Measurements from ENCODE around the gene KIAA0232.
A peak's percentile ranks its signal among the peaks of the same experiment; 100 is the strongest.

Gene KIAA0232

DNA sequence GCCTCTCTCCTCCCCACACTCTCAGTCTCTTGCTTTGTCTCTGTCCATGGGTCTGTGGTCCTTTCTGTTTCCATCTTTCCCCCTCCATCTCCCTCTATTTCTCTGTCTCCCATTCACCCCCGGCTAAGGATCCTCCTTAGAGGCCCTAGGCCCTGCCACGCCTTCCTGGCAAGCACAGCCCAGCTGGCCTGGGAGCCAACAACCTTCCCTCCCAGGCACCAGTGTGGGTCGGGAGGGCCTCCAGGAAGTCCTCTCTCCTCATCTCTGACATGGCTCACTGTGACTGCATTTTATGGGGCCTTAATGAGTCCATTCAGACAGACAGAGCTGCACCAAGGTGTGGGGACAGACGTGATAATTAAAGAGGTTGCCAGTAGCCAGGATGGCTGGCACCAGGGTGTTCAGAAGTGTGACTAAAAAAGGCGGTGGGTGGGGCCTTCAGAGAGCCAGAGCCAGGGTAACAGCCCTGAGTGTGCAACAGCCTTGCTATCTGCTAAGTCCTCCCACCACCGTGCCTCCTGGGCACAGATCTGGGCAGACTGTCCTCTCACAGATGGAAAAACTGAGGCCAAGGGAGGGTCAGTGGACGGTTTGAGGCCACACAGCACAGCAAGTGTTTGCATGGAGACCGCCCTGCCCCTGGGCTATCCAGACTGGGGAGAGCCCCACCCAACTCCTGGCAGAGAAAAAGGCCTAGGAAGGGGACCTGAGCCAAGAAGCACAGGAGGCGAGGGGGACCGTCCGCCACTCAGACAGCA lies 35.1 kb upstream of the KIAA0232 start:
- no peak for TF ChIP-seq TCF12 (IDR thresholded peaks at IDR 0.05; ENCODE audit: low read depth)
- TF ChIP-seq NFIC (IDR thresholded peaks at IDR 0.05): peak; percentile 5

DNA sequence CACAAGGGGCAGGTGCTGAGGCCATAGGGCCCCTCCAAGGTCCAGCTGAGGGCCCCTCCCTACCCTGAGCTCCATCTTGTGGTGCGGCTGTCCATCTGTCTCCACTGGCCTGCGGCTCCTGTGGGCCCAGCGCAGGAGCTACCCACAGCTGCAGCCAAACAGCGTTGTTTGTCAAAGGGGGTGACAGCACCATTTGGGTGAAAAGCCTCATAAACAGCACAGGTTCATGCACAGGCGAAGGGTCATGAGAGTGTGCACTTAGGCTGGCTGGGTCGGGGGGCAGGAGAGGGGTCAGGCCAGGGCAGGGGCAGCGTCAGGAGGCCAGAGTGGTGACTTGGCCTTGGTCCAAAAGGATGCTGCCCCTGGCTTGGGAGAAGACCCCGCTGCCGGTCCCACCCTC lies 34.2 kb upstream of the KIAA0232 start:
- TF ChIP-seq TCF12 (IDR thresholded peaks at IDR 0.05; ENCODE audit: low read depth): no peak

DNA sequence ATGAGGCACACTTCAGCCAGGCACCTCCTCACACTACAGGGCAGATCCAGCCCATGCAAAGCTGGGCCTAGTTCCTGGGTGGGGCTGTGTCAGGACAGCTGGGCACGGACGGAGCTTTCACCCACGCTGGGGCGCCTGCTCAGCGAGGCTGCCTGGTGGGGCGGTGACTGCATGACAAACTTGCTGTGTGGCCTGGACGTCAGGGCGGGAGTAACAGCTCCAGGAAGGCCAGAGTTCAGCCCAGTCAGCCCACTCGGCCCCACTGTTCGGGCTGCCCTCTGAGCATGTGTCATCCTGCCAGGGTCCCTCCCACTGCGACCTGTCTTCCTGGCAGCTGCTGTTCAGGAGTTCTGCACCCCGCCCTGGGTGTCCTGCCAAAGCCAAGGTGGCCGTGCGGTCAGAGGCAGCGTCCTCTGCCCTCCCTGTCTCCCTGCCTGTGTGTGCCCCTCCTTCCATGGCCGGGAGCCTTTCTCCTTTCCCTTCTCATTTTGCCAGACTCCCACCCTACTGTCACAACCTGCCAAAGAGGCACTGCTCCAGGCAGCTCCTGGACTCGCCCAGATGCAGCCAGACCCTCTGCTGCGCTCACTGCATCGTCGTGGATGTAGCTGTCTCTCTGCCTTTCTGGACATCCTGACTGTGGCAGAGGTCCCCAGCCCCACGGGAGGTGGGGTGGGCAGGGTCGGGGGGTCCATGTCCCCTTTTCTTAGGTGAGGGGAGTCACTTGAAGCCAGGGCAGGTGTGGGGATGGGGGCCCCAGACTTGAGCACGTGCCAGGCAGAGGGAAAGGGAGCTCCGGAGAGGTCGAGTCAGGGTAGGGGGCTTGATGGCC lies 33.0 kb upstream of the KIAA0232 start:
- TF ChIP-seq, protein P1, sequence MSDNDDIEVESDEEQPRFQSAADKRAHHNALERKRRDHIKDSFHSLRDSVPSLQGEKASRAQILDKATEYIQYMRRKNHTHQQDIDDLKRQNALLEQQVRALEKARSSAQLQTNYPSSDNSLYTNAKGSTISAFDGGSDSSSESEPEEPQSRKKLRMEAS (IDR thresholded peaks at IDR 0.05): peak; percentile 57; the same call in 1 of the 2 replicates
- no peak for TF ChIP-seq CREB1 (IDR thresholded peaks at IDR 0.05; ENCODE audit: low read depth)
- peak; percentile 4; the same call in 1 of the 2 replicates for TF ChIP-seq RAD21 (IDR thresholded peaks at IDR 0.05; ENCODE audit: low read depth)
- no peak for TF ChIP-seq CEBPB (IDR thresholded peaks at IDR 0.05)
- peak; percentile 49 for TF ChIP-seq EGR1 (IDR thresholded peaks at IDR 0.05)
- TF ChIP-seq NFIC (IDR thresholded peaks at IDR 0.05): peak; percentile 39; the same call in 1 of the 2 replicates
- no peak for TF ChIP-seq FOXM1 (IDR thresholded peaks at IDR 0.05; ENCODE audit: borderline replicate concordance, low read depth)
- TF ChIP-seq TAF1 (IDR thresholded peaks at IDR 0.05; ENCODE audit: low read depth): no peak
- no peak for TF ChIP-seq YY1 (IDR thresholded peaks at IDR 0.05; ENCODE audit: low read depth)
- no peak; the same call in 1 of the 2 replicates for TF ChIP-seq ZBTB7A (IDR thresholded peaks at IDR 0.05; ENCODE audit: low read depth)
- TF ChIP-seq TCF12 (IDR thresholded peaks at IDR 0.05; ENCODE audit: low read depth): peak; percentile 36; the same call in 1 of the 2 replicates
- 0 out of 2 replicates have a peak, but pooled peaks have one; percentile 15 for TF ChIP-seq TEAD4 (IDR thresholded peaks at IDR 0.05)
- TF ChIP-seq, protein P2, sequence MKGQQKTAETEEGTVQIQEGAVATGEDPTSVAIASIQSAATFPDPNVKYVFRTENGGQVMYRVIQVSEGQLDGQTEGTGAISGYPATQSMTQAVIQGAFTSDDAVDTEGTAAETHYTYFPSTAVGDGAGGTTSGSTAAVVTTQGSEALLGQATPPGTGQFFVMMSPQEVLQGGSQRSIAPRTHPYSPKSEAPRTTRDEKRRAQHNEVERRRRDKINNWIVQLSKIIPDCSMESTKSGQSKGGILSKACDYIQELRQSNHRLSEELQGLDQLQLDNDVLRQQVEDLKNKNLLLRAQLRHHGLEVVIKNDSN (IDR thresholded peaks at IDR 0.05): no peak
- TF ChIP-seq EP300 (IDR thresholded peaks at IDR 0.05; ENCODE audit: borderline replicate concordance): no peak
- TF ChIP-seq, protein P3, sequence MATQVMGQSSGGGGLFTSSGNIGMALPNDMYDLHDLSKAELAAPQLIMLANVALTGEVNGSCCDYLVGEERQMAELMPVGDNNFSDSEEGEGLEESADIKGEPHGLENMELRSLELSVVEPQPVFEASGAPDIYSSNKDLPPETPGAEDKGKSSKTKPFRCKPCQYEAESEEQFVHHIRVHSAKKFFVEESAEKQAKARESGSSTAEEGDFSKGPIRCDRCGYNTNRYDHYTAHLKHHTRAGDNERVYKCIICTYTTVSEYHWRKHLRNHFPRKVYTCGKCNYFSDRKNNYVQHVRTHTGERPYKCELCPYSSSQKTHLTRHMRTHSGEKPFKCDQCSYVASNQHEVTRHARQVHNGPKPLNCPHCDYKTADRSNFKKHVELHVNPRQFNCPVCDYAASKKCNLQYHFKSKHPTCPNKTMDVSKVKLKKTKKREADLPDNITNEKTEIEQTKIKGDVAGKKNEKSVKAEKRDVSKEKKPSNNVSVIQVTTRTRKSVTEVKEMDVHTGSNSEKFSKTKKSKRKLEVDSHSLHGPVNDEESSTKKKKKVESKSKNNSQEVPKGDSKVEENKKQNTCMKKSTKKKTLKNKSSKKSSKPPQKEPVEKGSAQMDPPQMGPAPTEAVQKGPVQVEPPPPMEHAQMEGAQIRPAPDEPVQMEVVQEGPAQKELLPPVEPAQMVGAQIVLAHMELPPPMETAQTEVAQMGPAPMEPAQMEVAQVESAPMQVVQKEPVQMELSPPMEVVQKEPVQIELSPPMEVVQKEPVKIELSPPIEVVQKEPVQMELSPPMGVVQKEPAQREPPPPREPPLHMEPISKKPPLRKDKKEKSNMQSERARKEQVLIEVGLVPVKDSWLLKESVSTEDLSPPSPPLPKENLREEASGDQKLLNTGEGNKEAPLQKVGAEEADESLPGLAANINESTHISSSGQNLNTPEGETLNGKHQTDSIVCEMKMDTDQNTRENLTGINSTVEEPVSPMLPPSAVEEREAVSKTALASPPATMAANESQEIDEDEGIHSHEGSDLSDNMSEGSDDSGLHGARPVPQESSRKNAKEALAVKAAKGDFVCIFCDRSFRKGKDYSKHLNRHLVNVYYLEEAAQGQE (IDR thresholded peaks at IDR 0.05; ENCODE audit: low read depth): no peak

DNA sequence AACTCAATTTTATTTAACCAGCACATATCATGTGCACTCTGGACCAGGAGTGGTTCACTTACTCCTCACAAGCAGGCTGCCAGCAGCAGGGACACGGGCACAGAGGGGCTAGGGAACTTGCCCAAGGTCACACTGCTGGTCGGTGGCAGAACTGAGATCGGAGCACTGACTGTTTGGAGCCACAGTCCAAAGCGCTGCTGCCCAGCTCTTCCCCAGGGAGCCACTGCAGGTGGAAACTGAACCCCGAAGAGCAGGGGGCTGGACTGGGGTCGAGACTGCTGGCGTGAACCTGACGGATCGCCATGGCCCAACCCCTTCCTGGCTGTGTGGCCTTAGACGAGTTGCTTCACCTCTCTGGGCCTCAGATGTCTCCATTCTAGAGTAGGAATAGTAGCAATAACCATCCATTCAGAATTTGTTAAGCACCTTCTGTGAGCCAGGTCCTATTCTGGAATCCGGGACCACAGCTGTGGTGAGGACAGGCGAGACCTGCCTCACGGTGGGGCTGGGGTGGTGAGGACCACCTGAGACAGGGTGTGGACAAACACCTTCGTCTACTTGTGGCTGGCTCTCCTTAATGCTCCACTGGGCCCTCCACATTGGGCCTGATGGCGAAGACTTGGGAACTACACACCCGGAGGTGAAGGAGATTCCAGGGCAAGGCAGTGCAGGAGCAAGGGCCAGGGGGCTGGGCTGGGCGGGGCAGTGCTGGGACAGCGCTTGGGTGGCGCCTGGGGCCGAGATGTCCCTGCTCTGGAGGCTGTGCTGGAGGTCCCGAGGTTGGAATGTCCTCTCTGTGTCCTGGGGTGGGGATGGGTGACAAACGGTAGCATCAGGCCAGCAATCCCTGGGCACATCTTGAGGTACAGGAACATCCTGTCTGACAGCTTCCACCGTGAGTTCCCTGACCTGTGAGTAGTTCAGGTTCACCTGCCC lies 32.0 kb upstream of the KIAA0232 start:
- no peak for TF ChIP-seq CREB1 (IDR thresholded peaks at IDR 0.05; ENCODE audit: low read depth)
- TF ChIP-seq, protein P3 (IDR thresholded peaks at IDR 0.05; ENCODE audit: low read depth): no peak
- no peak for TF ChIP-seq TEAD4 (IDR thresholded peaks at IDR 0.05)
- no peak for TF ChIP-seq YY1 (IDR thresholded peaks at IDR 0.05; ENCODE audit: low read depth)
- no peak for TF ChIP-seq NFIC (IDR thresholded peaks at IDR 0.05)
- TF ChIP-seq, protein P1 (IDR thresholded peaks at IDR 0.05): no peak
- no peak for TF ChIP-seq CEBPB (IDR thresholded peaks at IDR 0.05)
- TF ChIP-seq TAF1 (IDR thresholded peaks at IDR 0.05; ENCODE audit: low read depth): no peak
- TF ChIP-seq, protein P2 (IDR thresholded peaks at IDR 0.05): no peak
- TF ChIP-seq FOXM1 (IDR thresholded peaks at IDR 0.05; ENCODE audit: borderline replicate concordance, low read depth): no peak
- TF ChIP-seq EGR1 (IDR thresholded peaks at IDR 0.05): no peak
- TF ChIP-seq EP300 (IDR thresholded peaks at IDR 0.05; ENCODE audit: borderline replicate concordance): no peak
- TF ChIP-seq RAD21 (IDR thresholded peaks at IDR 0.05; ENCODE audit: low read depth): no peak
- TF ChIP-seq ZBTB7A (IDR thresholded peaks at IDR 0.05; ENCODE audit: low read depth): no peak
- no peak for TF ChIP-seq TCF12 (IDR thresholded peaks at IDR 0.05; ENCODE audit: low read depth)
